ENCODE measurements around the gene CCDC148. TPM values are rescaled to one million over a fixed set of nuclear protein-coding genes. Genes with fewer than 3 reads are reported as not detected.

The CCDC148 gene
- total and polyA plus RNA-seq, 2 donors (not counting 3 experiments of a cell fraction or from before 2014, with no cell fraction given), result 0.04 to 0.69 TPM

DNA sequence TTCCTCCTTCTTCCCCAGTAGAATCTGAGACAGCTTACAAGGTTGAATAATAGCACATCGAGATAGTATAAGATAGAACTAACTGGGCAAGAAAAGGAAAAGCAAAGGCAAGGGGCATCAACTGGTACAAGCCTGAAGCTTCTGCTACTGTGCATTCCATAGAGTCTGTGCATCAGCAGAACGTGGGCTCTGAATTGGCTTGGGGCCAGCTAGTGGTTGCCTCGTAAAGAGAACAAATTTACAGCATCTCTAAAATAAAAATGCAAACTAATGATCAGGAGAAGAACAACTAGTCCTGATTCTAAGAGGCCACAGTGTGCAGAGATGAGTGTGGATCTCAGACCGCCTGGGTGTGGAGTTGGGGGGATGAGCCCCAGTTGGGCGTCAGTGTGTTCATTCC, 318.3 kb downstream of the CCDC148 start:
- ChIA-PET CTCF (interaction anchor here (1.0 kb wide), 1 partner anchor 114 kb away, joined by 3 read pairs; no protein-coding TSS in a partner anchor), POLR2A (no interaction called here)
- Histone ChIP-seq H3K9me1 (replicated peaks; ENCODE audit: control insufficient read depth, extremely low read depth, insufficient read depth, low read length) (no peaks in the 10 kb centered on the region), H3K4me1 (ENCODE audit: control insufficient read depth, extremely low read depth, insufficient read depth, low read length) (no peaks in the 10 kb centered on the region), H3K27me3 (ENCODE audit: control insufficient read depth in 2 of 2, insufficient read depth in 2 of 2, low read length in 2 of 2) (peaks cover 1 to 4% of the 10 kb centered on the region in 2 experiments), H3K9me3 (replicated peaks; ENCODE audit: control insufficient read depth, insufficient read depth, low read length) (no peaks in the 10 kb centered on the region), H3K36me3 (ENCODE audit: control insufficient read depth in 2 of 2, extremely low read depth in 1 of 2, insufficient read depth in 2 of 2, low read length in 2 of 2) (no peaks in the 10 kb centered on the region), H3K79me2 (ENCODE audit: control insufficient read depth, insufficient read depth, low read length) (no peaks in the 10 kb centered on the region), H3K4me3 (replicated peaks in 1 of 3; ENCODE audit: insufficient read depth in 1 of 3, low read depth in 1 of 3, low read length in 3 of 3) (no peak overlapping the region), H2AFZ (ENCODE audit: low read depth, low read length) (no peak overlapping the region), H3K27ac (ENCODE audit: insufficient read depth, low read depth, low read length) (no peak overlapping the region), H3K9ac (replicated peaks; ENCODE audit: extremely low read depth, insufficient read depth, low read length) (no peak overlapping the region), H3K4me2 (ENCODE audit: insufficient read depth, low read length) (no peak overlapping the region), H4K20me1 (replicated peaks; ENCODE audit: control insufficient read depth, extremely low read depth, insufficient read depth, low read length) (no peaks in the 10 kb centered on the region)
- TF ChIP-seq, protein P1, sequence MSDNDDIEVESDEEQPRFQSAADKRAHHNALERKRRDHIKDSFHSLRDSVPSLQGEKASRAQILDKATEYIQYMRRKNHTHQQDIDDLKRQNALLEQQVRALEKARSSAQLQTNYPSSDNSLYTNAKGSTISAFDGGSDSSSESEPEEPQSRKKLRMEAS (IDR thresholded peaks at IDR 0.05; ENCODE audit: insufficient read depth, insufficient read length), result no peak
- TF ChIP-seq MYC (IDR thresholded peaks at IDR 0.05; ENCODE audit: low read depth, low read length) (no peak), POLR2AphosphoS5 (IDR thresholded peaks at IDR 0.05; ENCODE audit: insufficient read depth, low read depth, low read length) (no peak), GATA2 (IDR thresholded peaks at IDR 0.05; ENCODE audit: insufficient read depth, insufficient read length, low read depth, low read length) (no peak), FOS (IDR thresholded peaks at IDR 0.05; ENCODE audit: borderline replicate concordance, insufficient read depth, low read length) (no peak), JUN (IDR thresholded peaks at IDR 0.05; ENCODE audit: borderline replicate concordance, insufficient read depth, insufficient read length, low read depth) (no peak), EZH2 (IDR thresholded peaks at IDR 0.05; ENCODE audit: borderline replicate concordance, low read depth, low read length, severe bottlenecking) (no peak), POLR2A (IDR thresholded peaks at IDR 0.05; ENCODE audit: low read depth, low read length) (no peak)
- TF ChIP-seq, protein P2, sequence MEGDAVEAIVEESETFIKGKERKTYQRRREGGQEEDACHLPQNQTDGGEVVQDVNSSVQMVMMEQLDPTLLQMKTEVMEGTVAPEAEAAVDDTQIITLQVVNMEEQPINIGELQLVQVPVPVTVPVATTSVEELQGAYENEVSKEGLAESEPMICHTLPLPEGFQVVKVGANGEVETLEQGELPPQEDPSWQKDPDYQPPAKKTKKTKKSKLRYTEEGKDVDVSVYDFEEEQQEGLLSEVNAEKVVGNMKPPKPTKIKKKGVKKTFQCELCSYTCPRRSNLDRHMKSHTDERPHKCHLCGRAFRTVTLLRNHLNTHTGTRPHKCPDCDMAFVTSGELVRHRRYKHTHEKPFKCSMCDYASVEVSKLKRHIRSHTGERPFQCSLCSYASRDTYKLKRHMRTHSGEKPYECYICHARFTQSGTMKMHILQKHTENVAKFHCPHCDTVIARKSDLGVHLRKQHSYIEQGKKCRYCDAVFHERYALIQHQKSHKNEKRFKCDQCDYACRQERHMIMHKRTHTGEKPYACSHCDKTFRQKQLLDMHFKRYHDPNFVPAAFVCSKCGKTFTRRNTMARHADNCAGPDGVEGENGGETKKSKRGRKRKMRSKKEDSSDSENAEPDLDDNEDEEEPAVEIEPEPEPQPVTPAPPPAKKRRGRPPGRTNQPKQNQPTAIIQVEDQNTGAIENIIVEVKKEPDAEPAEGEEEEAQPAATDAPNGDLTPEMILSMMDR (IDR thresholded peaks at IDR 0.05; ENCODE audit: extremely low read depth in 1 of 2, insufficient read depth in 1 of 2, low read depth in 1 of 2, low read length in 2 of 2), result no peak
- dilution Hi-C loops (cut with MboI; ENCODE audit: extremely low pct_ligation_motif_present, low sequenced_read_pairs) (no loop called here), intact Hi-C loops (cut with micrococcal nuclease) (no loop called here)
- DNase-seq (ENCODE audit: low read depth, low spot score) (no peak), FAIRE-seq (no peak)
- no TSS peak for BruUV-seq (replicated peaks)

Data from endothelial cell of umbilical vein (primary cell).